Tibial nerve (tissue), 4 donors: ENCODE measurements around the gene ROR1. TPM values are rescaled to one million over a fixed set of nuclear protein-coding genes. Genes with fewer than 3 reads are reported as not detected.

Experiments used
- DNase-seq, 2 donors: peaks; one replicate each; pipeline ENCODE4 v3.0.0-alpha.2; 2019; ENCODE audit warnings: low spot score in 2 of 2
- H3K27ac ChIP-seq, 4 donors: fragments of 200-600 bp; sonication (generic) in 3 of 4; one replicate each; pipeline ENCODE4 v1.5.1; 2017 to 2019; ENCODE audit warnings: mild to moderate bottlenecking in 1 of 4
- H3K27me3 ChIP-seq, 2 donors: fragments of 200-600 bp; sonication (generic) in 1 of 2; one replicate each; pipeline versions ENCODE4 v1.5.1 to v1.6.0; 2017 to 2019
- H3K36me3 ChIP-seq, 3 donors: fragments of 200-600 bp; sonication (generic); one replicate each; pipeline ENCODE4 v1.5.1; 2018 to 2019
- H3K4me1 ChIP-seq, 4 donors: fragments of 200-600 bp; sonication (generic) in 3 of 4; one replicate each; pipeline ENCODE4 v1.5.1; 2017 to 2019
- H3K4me3 ChIP-seq, 4 donors: fragments of 200-600 bp; sonication (generic) in 3 of 4; one replicate each; pipeline ENCODE4 v1.5.1; 2017 to 2019; ENCODE audit warnings: mild to moderate bottlenecking in 1 of 4, moderate library complexity in 1 of 4
- H3K9me3 ChIP-seq, 4 donors: fragments of 200-600 bp; sonication (generic) in 3 of 4; one replicate each; pipeline ENCODE4 v1.5.1; 2017 to 2019
- EP300 ChIP-seq, 2 donors: sonication (generic); formaldehyde crosslinking; IDR thresholded peaks; one replicate each; pipeline ENCODE4 v1.6.1; 2017; ENCODE audit warnings: antibody characterized with exemption in 2 of 2, mild to moderate bottlenecking in 1 of 2
- POLR2A ChIP-seq, 2 donors: fragments of 450-650 bp; IDR thresholded peaks; one replicate each; pipeline ENCODE4 v1.6.1; 2017; ENCODE audit warnings: antibody characterized with exemption in 2 of 2, mild to moderate bottlenecking in 2 of 2, moderate library complexity in 2 of 2
- WGBS, 2 donors: methylation state at CpG; one replicate each; pipeline ENCODE4 v1.1.5; 2018; 5-methylcytosine and 5-hydroxymethylcytosine counted together
- total RNA-seq, 4 donors: library from RNA; depleted of rRNA; stranded (reverse); fragments of >200 nt; gene quantifications; one replicate each; pipeline ENCODE4 v1.1.0, GENCODE V29; 2016
- TF ChIP-seq, protein P1 (sequence below), 5 experiments: fragments of 200-600 bp in 3 of 5; fragments of 450-650 bp in 2 of 5; sonication (generic) in 3 of 5; IDR thresholded peaks; one replicate each; pipeline ENCODE4 v1.5.1; 2016 to 2019; ENCODE audit warnings: antibody characterized with exemption in 5 of 5, mild to moderate bottlenecking in 3 of 5, moderate library complexity in 2 of 5

The ROR1 gene
- total RNA-seq, 4 donors from 2014 or later: 10.5 to 47.7 (median 43.7) TPM

- peaks cover 0 to 13% (median 1%) of the 10 kb centered on the region in 4 donors for H3K9me3 ChIP-seq
- no peak for DNase-seq
- no peak for TF ChIP-seq POLR2A (IDR thresholded peaks at IDR 0.05)
- no peak for TF ChIP-seq EP300 (IDR thresholded peaks at IDR 0.05)
- TF ChIP-seq, protein P1, sequence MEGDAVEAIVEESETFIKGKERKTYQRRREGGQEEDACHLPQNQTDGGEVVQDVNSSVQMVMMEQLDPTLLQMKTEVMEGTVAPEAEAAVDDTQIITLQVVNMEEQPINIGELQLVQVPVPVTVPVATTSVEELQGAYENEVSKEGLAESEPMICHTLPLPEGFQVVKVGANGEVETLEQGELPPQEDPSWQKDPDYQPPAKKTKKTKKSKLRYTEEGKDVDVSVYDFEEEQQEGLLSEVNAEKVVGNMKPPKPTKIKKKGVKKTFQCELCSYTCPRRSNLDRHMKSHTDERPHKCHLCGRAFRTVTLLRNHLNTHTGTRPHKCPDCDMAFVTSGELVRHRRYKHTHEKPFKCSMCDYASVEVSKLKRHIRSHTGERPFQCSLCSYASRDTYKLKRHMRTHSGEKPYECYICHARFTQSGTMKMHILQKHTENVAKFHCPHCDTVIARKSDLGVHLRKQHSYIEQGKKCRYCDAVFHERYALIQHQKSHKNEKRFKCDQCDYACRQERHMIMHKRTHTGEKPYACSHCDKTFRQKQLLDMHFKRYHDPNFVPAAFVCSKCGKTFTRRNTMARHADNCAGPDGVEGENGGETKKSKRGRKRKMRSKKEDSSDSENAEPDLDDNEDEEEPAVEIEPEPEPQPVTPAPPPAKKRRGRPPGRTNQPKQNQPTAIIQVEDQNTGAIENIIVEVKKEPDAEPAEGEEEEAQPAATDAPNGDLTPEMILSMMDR (IDR thresholded peaks at IDR 0.05): no peak
- WGBS, 2 donors: 50 to 63% methylated on average over 2 of the region's 2 CpGs
- no peak overlapping the region for H3K27ac ChIP-seq
- no peaks in the 10 kb centered on the region for H3K27me3 ChIP-seq
- H3K36me3 ChIP-seq: no peaks in the 10 kb centered on the region
- no peak overlapping the region for H3K4me3 ChIP-seq
- no peaks in the 10 kb centered on the region for H3K4me1 ChIP-seq
Observed at GRCh38 chr1:64062941-64063581, 289.2 kb downstream of the ROR1 start.

GRCh38 chr1:64065571-64065970 is 291.8 kb downstream of the ROR1 start:
- Histone ChIP-seq H3K27ac (no peak overlapping the region), H3K27me3 (no peaks in the 10 kb centered on the region), H3K4me1 (peaks cover 0 to 4% (median 0%) of the 10 kb centered on the region in 4 donors), H3K36me3 (no peaks in the 10 kb centered on the region), H3K4me3 (no peak overlapping the region), H3K9me3 (no peaks in the 10 kb centered on the region)
- no peak for TF ChIP-seq POLR2A (IDR thresholded peaks at IDR 0.05)
- no peak for TF ChIP-seq EP300 (IDR thresholded peaks at IDR 0.05)
- TF ChIP-seq, protein P1 (IDR thresholded peaks at IDR 0.05): no peak
- 92 to 95% methylated on average over 2 of the region's 2 CpGs for WGBS, 2 donors
- no peak for DNase-seq

- no peaks in the 10 kb centered on the region for H3K27me3 ChIP-seq
- WGBS, 2 donors: 26 to 27% methylated on average over 5 of the region's 5 CpGs
- TF ChIP-seq, protein P1 (IDR thresholded peaks at IDR 0.05): no peak
- TF ChIP-seq EP300 (IDR thresholded peaks at IDR 0.05) (no peak), POLR2A (IDR thresholded peaks at IDR 0.05) (no peak)
- H3K36me3 ChIP-seq: no peaks in the 10 kb centered on the region
- peaks cover 0 to 31% (median 4%) of the 10 kb centered on the region in 4 donors for H3K4me1 ChIP-seq
- no peaks in the 10 kb centered on the region for H3K9me3 ChIP-seq
- no peak overlapping the region for H3K4me3 ChIP-seq
- H3K27ac ChIP-seq: peak overlapping the region in 1 of 4 donors; percentile 60
- no peak for DNase-seq
Observed at GRCh38 chr1:64072089-64072793, 298.4 kb downstream of the ROR1 start.

- WGBS, 2 donors: 16 to 43% methylated on average over 2 of the region's 2 CpGs
Observed at GRCh38 chr1:64073705-64074104, 299.9 kb downstream of the ROR1 start.

More at GRCh38 chr1:64073705-64074104, 299.9 kb downstream of the ROR1 start:
- TF ChIP-seq, protein P1 (IDR thresholded peaks at IDR 0.05): no peak
- no peak for TF ChIP-seq EP300 (IDR thresholded peaks at IDR 0.05)
- no peak for TF ChIP-seq POLR2A (IDR thresholded peaks at IDR 0.05)
- Histone ChIP-seq H3K27me3 (no peaks in the 10 kb centered on the region), H3K36me3 (no peaks in the 10 kb centered on the region), H3K27ac (peak overlapping the region in 1 of 4 donors; percentile 11), H3K4me1 (peaks cover 0 to 31% (median 4%) of the 10 kb centered on the region in 4 donors), H3K9me3 (no peaks in the 10 kb centered on the region), H3K4me3 (no peak overlapping the region)
- DNase-seq: no peak
